ENCODE results near the gene POLR1G.

POLR1G gene

DNA sequence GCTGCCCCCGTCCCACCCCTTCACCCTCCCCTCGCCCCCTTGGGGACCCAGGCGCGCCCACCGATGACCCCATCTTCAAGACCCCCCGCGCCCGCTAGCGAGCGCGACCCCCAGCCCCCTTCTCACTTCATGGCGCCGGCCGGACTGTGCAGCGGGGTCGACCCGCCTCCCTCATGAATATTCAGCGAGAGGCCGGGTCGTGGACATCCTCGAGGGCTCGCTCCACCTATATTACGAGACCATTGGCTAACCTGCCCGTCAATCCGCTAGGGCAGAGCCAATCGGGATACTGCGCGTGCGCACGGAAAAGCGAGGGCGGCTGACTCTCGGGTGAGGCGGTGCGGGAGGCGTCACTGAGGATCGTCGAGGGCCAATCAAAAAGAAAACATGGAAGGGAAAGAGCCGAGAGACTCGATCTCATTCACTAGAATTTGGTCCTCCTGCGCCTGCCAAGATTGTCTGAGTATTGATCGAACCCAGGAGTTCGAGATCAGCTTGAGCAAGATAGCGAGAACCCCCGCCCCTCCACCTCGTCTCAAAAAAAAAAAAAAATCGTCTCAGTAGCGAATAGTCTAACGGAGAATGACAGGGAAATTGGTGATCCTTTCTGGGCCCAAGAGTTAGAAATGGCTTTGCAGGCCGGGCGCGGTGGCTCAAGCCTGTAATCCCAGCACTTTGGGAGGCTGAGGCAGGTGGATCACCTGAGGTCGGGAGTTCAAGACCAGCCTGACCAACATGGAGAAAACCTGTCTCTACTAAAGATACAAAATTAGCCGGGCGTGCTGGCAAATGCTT lies 35.8 kb upstream of the POLR1G start, which contains the start of gene ERCC2:
Gene ERCC2 (minus strand): TSS at position 164 of the 795 bp plus-strand sequence. CDS start 33 bp downstream, at position 131.
- peak within 1 kb of the TSS; percentile 92 for H3K4me3 ChIP-seq (ENCODE audit: low read length)
- H3K4me2 ChIP-seq (ENCODE audit: low read length): peak within 1 kb of the TSS; percentile 88
- H3K9me3 ChIP-seq (replicated peaks; ENCODE audit: low read length): no peaks in the 10 kb centered on the region
- H3K36me3 ChIP-seq (ENCODE audit: insufficient read depth, low read length): peaks cover 14% of the 10 kb centered on the region
- peaks cover 27% of the 10 kb centered on the region for H3K4me1 ChIP-seq (ENCODE audit: control insufficient read depth, insufficient read depth, low read length)
- peak within 1 kb of the TSS; percentile 93 for H3K9ac ChIP-seq (ENCODE audit: low read depth, low read length)
- no peaks in the 10 kb centered on the region for H3K27me3 ChIP-seq (ENCODE audit: control insufficient read depth, insufficient read depth, low read length)

DNA sequence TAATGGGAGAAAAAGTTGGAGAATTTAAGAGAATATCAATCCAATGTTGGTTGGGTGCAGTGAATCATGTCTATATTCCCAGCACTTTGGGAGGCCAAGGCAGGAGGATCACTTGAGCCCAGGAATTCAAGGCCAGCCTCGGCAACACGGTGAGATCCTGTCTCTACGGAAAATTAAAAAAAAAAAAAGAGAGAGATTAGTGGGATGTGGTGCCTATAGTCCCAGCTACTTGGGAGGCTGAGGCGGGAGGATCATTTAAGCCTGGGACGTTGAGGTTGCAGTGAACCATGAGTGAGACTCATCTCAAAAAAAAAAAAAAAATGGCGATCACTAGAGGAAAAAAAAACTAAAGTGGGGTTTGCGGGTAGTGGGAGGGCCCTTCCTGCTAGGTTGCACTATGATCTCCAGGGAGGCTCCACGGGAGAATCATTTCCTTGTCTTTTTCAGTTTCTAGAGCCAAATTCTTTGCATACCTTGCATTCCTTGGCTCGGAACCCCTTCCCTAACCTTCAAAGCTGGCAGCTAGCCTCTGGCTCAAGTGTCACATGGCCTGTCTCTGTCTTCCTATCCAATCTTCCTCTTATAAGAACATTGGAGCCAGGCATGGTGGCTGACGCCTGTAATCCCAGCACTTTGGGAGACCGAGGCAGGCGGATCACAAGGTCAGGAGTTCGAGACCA lies 30.3 kb upstream of the POLR1G start:
- Histone ChIP-seq H3K9me3 (replicated peaks; ENCODE audit: low read length) (no peaks in the 10 kb centered on the region), H3K36me3 (ENCODE audit: insufficient read depth, low read length) (no peaks in the 10 kb centered on the region), H3K4me1 (ENCODE audit: control insufficient read depth, insufficient read depth, low read length) (peaks cover 39% of the 10 kb centered on the region), H3K4me2 (ENCODE audit: low read length) (peak overlapping the region; percentile 24), H3K9ac (ENCODE audit: low read depth, low read length) (peak overlapping the region; percentile 73), H3K4me3 (ENCODE audit: low read length) (no peak overlapping the region), H3K27me3 (ENCODE audit: control insufficient read depth, insufficient read depth, low read length) (no peaks in the 10 kb centered on the region)

DNA sequence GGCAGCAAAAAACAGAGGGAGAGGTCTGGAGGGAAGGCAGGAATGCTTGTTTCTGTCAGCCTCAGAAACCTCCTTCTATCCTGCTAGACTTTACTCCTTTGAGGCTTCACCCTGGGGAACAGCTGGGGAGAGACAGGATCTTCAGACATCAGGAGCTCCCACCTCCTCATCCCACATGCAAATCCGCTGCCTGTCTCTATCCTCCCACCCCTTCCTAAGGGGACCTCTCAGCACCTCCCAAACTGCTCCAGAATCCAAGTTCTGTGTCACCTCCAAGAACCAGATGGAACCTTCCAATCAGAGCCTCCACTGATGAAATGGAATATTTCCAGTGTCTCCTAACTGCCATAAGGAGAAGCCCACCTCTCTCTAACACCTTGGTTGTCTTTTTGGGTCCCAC lies 26.3 kb upstream of the POLR1G start:
- Histone ChIP-seq H3K9ac (ENCODE audit: low read depth, low read length) (peak overlapping the region; percentile 58), H3K4me3 (ENCODE audit: low read length) (no peak overlapping the region), H3K4me2 (ENCODE audit: low read length) (no peak overlapping the region), H3K36me3 (ENCODE audit: insufficient read depth, low read length) (no peaks in the 10 kb centered on the region), H3K4me1 (ENCODE audit: control insufficient read depth, insufficient read depth, low read length) (peaks cover 29% of the 10 kb centered on the region), H3K9me3 (replicated peaks; ENCODE audit: low read length) (no peaks in the 10 kb centered on the region), H3K27me3 (ENCODE audit: control insufficient read depth, insufficient read depth, low read length) (no peaks in the 10 kb centered on the region)

DNA sequence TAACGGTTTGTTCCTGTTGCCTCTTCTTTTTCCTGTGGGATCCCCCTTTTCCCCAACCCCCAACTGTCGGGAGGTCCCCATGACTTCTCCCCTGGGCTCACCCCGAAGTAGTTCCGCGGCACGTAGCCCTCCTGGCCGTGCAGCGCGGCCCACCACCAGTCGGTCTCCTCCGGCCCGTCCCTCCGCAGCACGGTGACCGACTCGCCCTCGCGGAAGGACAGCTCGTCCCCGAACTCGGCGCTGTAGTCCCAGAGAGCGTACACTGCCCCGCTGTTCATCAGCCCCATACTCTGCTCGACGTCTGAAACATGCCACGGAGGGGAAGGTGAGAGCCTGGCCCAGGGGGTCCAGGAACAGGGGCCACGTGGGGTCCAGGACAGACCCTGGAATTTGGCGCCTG lies 24.0 kb upstream of the POLR1G start:
- peaks cover 30% of the 10 kb centered on the region for H3K4me1 ChIP-seq (ENCODE audit: control insufficient read depth, insufficient read depth, low read length)
- H3K36me3 ChIP-seq (ENCODE audit: insufficient read depth, low read length): no peaks in the 10 kb centered on the region
- H3K4me2 ChIP-seq (ENCODE audit: low read length): no peak overlapping the region
- no peaks in the 10 kb centered on the region for H3K9me3 ChIP-seq (replicated peaks; ENCODE audit: low read length)
- H3K4me3 ChIP-seq (ENCODE audit: low read length): no peak overlapping the region
- no peaks in the 10 kb centered on the region for H3K27me3 ChIP-seq (ENCODE audit: control insufficient read depth, insufficient read depth, low read length)
- H3K9ac ChIP-seq (ENCODE audit: low read depth, low read length): no peak overlapping the region

DNA sequence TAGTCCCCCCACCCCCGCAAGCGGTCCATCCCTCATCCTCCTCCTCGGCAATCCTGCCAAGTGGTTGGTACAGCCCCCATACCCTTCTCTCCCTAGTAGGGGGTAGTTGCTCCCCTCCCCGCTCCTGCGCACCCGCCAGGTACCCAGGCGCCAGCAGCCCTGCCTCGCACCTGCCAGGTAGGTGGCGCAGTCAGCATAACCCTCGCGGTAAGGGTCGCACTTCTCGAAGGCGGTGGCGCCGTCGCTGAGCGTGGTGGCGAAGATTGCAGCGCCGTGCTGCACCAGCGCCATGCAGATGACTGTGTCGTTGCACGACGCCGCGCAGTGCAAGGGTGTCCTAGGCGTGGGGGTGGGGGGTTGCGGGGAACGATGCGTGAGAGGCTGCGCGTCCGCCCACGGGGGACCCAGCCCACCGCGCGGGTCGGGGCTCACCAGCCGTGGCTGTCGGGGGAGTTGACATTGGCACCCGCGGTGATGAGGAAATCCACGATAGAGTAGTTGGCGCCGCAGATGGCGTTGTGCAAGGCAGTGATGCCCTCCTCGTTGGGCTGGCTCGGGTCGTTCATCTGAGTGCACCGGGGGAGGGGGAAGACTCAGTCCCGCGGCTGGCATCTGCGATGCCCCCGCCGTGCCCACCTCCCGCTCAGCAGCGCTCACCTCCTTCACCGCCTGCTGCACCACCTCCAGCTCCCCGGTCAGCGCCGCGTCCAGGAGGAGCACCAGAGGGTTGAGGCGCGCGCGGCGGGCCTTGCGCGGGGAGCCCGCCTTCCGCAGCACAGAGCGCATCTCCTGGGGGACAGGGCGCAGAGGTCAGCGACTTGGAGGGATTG lies 20.8 kb upstream of the POLR1G start:
- no peaks in the 10 kb centered on the region for H3K27me3 ChIP-seq (ENCODE audit: control insufficient read depth, insufficient read depth, low read length)
- H3K9ac ChIP-seq (ENCODE audit: low read depth, low read length): peak overlapping the region; percentile 18

DNA sequence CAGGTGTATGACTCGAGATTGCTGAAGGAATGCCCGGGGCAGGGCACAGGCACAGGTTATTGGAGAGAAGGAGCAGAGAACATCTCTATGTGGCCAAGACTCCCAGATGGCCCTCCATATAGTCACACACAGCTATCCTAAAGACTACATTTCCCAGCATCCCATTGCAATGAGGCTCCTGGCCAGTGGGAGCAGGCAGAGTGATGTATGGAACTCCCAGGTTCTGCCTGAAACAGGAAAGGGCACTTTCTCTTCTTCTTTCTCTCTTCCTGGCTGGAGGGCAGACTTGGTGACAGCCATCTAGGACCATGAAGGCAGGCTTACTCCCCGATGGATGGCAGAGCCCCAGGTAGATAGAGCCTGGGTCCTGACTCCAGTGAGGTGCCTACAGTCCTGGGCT lies 15.1 kb upstream of the POLR1G start:
- Histone ChIP-seq H3K9ac (ENCODE audit: low read depth, low read length) (no peak overlapping the region), H3K36me3 (ENCODE audit: insufficient read depth, low read length) (peaks cover 7% of the 10 kb centered on the region), H3K4me1 (ENCODE audit: control insufficient read depth, insufficient read depth, low read length) (no peaks in the 10 kb centered on the region), H3K4me2 (ENCODE audit: low read length) (no peak overlapping the region), H3K4me3 (ENCODE audit: low read length) (no peak overlapping the region), H3K9me3 (replicated peaks; ENCODE audit: low read length) (no peaks in the 10 kb centered on the region), H3K27me3 (ENCODE audit: control insufficient read depth, insufficient read depth, low read length) (no peaks in the 10 kb centered on the region)

More for the DNA sequence above, 20.8 kb upstream of the POLR1G start:
- Histone ChIP-seq H3K4me3 (ENCODE audit: low read length) (peak overlapping the region; percentile 51), H3K9me3 (replicated peaks; ENCODE audit: low read length) (no peaks in the 10 kb centered on the region), H3K36me3 (ENCODE audit: insufficient read depth, low read length) (no peaks in the 10 kb centered on the region), H3K4me1 (ENCODE audit: control insufficient read depth, insufficient read depth, low read length) (peaks cover 11% of the 10 kb centered on the region), H3K4me2 (ENCODE audit: low read length) (peak overlapping the region; percentile 70)

DNA sequence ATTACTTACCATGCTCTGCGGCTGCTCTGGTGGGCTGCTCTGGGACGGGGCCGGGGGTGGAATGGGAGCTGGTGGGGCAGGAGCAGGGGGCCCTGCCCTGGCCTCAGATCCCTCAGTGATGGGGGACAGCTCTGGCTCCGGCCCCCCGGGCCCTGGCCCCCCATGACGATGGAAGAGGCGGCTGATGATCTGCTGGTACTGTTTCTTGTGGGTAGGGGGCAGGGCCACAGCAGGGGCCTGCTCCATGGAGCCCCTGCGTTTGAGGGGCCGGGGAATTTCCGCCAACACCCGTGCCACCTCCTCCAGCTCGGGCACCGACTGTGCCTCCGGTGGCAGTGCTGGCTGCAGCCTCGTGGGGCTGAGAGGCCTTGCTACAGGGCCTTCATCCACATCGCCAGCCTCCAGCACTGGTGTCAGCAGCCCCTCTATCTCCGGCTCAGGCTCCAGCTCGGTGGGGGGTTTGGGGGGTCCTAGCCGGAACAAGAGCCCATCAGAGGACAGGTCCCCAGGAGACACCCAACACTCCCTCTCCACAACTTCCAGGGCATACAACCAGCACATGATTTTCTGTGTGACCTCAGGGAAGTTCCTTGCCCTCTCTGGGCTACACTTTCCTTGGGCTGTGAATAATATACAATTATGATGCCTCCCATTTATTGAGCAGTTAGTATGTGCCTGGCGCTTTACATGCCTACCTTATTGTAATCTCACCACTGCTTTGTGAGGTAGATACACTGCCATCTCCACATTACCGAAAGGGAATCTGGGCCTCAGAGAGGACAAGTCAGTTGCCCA lies 14.4 kb upstream of the POLR1G start:
- Histone ChIP-seq H3K27me3 (ENCODE audit: control insufficient read depth, insufficient read depth, low read length) (no peaks in the 10 kb centered on the region), H3K36me3 (ENCODE audit: insufficient read depth, low read length) (peaks cover 7% of the 10 kb centered on the region), H3K9me3 (replicated peaks; ENCODE audit: low read length) (no peaks in the 10 kb centered on the region), H3K4me3 (ENCODE audit: low read length) (no peak overlapping the region), H3K9ac (ENCODE audit: low read depth, low read length) (no peak overlapping the region), H3K4me1 (ENCODE audit: control insufficient read depth, insufficient read depth, low read length) (no peaks in the 10 kb centered on the region), H3K4me2 (ENCODE audit: low read length) (no peak overlapping the region)

DNA sequence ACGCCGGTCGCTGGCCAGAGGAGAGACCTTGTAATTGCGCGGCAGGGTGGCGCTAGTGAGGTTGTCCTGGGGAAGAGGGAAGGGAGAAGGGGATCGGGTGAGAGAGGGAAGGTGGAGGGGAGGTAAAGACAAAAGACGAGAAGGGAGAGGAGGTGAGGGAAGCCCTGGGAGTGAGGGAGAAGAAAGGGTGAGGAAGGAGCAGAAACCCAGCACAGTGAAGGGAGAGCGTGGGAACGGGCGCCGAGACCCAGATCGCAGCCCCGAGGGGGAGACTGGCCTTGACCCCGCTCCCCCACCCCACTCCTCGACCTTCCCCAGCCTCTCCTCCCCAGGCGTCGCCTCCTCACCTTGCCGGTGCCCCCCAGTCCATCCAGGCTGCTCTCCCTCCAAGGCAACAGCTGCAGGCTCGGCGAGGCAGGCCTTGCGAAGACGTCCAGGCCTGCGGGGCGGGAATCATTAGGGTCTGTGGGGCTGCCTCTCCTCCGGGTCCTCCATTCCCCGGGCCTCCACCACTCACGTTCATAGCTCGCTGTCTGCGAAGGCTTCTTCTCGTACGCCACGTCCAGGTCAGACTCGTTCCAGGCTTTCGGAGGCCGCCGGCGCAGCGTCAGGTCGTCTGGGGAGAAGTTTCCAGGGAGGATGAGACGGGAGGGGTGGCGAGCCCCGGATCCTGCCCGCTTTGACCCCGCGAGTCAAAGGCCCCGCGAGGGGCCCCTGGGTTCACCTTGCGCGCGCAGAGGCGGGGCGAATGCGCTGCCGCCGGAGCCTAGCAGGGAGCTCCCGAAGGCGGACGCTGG lies 10.4 kb upstream of the POLR1G start:
- Histone ChIP-seq H3K4me2 (ENCODE audit: low read length) (no peak overlapping the region), H3K27me3 (ENCODE audit: control insufficient read depth, insufficient read depth, low read length) (no peaks in the 10 kb centered on the region), H3K4me3 (ENCODE audit: low read length) (no peak overlapping the region), H3K9ac (ENCODE audit: low read depth, low read length) (no peak overlapping the region), H3K9me3 (replicated peaks; ENCODE audit: low read length) (no peaks in the 10 kb centered on the region), H3K36me3 (ENCODE audit: insufficient read depth, low read length) (peaks cover 7% of the 10 kb centered on the region), H3K4me1 (ENCODE audit: control insufficient read depth, insufficient read depth, low read length) (peaks cover 7% of the 10 kb centered on the region)

DNA sequence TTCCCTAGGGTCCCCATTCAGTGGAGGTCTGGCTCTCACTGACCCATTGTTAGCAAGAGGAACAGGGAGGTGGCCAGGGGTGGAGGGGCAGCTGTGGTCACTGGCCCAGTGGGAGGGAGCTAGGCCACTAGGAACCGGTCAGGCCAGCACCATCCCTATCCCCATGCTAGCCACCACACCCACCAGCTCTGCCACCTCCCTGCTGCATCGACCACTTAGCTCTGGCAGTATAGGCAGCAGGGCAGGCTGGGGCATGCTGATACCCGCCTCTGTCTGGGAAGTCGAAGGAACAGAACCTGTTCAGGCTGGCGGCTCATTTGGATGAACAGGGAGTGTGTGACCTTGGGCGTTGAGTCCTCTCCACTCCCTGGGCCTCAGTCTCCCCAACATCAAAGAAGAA lies 6.3 kb upstream of the POLR1G start:
- Histone ChIP-seq H3K4me1 (ENCODE audit: control insufficient read depth, insufficient read depth, low read length) (peaks cover 38% of the 10 kb centered on the region), H3K36me3 (ENCODE audit: insufficient read depth, low read length) (no peaks in the 10 kb centered on the region), H3K27me3 (ENCODE audit: control insufficient read depth, insufficient read depth, low read length) (no peaks in the 10 kb centered on the region), H3K4me2 (ENCODE audit: low read length) (no peak overlapping the region), H3K9me3 (replicated peaks; ENCODE audit: low read length) (no peaks in the 10 kb centered on the region), H3K4me3 (ENCODE audit: low read length) (no peak overlapping the region), H3K9ac (ENCODE audit: low read depth, low read length) (no peak overlapping the region)

DNA sequence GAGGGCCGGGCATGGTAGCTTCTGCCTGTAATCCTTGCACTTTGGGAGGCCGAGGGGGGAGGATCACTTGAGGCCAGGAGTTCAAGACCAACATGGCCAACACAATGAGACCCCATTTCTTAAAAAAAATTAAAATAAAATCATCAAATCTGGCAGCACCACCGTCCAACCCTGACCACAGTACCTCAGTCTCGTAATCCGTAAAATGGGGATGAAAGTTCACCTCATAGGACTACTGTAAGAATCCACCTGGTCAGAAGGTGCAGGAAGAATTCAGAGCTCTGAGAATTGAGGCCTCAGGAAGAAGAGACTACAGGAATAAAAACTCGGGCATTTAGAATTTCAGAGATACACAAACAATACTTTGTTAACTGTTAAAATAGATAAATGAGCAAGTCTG lies 4.6 kb upstream of the POLR1G start:
- no peaks in the 10 kb centered on the region for H3K9me3 ChIP-seq (replicated peaks; ENCODE audit: low read length)
- no peak overlapping the region for H3K4me3 ChIP-seq (ENCODE audit: low read length)
- H3K4me1 ChIP-seq (ENCODE audit: control insufficient read depth, insufficient read depth, low read length): peaks cover 42% of the 10 kb centered on the region
- H3K36me3 ChIP-seq (ENCODE audit: insufficient read depth, low read length): no peaks in the 10 kb centered on the region
- H3K9ac ChIP-seq (ENCODE audit: low read depth, low read length): no peak overlapping the region
- H3K4me2 ChIP-seq (ENCODE audit: low read length): no peak overlapping the region
- H3K27me3 ChIP-seq (ENCODE audit: control insufficient read depth, insufficient read depth, low read length): no peaks in the 10 kb centered on the region

Data from skeletal muscle satellite cell (primary cell).